GM12865 (cell line): ENCODE results near the gene CRYBA4.

Source experiments
- DNase-seq: peaks from one replicate; pipeline ENCODE4 v3.0.0; 2010; ENCODE audit warnings: low read depth
- H3K4me3 ChIP-seq: 2 replicates; pipeline ENCODE4 v1.5.1; 2011; ENCODE audit warnings: mild to moderate bottlenecking, low read depth, low read length, control low read depth
- TF ChIP-seq, protein P1 (sequence below): IDR thresholded peaks from 2 replicates; pipeline ENCODE4 v1.5.1; 2011; ENCODE audit warnings: low read length, control low read depth, low read depth, inconsistent platforms; ENCODE audit not compliant: insufficient read depth; ENCODE audit errors: missing control alignments

Gene CRYBA4

GRCh38 chr22:26621663-26622062, at the start of gene CRYBA4:
CRYBA4 (plus strand) TSS chr22:26621963; CDS start chr22:26622597, 634 bp downstream.
- no peak within 1 kb of the TSS for H3K4me3 ChIP-seq
- DNase-seq: no peak
- TF ChIP-seq, protein P1, sequence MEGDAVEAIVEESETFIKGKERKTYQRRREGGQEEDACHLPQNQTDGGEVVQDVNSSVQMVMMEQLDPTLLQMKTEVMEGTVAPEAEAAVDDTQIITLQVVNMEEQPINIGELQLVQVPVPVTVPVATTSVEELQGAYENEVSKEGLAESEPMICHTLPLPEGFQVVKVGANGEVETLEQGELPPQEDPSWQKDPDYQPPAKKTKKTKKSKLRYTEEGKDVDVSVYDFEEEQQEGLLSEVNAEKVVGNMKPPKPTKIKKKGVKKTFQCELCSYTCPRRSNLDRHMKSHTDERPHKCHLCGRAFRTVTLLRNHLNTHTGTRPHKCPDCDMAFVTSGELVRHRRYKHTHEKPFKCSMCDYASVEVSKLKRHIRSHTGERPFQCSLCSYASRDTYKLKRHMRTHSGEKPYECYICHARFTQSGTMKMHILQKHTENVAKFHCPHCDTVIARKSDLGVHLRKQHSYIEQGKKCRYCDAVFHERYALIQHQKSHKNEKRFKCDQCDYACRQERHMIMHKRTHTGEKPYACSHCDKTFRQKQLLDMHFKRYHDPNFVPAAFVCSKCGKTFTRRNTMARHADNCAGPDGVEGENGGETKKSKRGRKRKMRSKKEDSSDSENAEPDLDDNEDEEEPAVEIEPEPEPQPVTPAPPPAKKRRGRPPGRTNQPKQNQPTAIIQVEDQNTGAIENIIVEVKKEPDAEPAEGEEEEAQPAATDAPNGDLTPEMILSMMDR: no peak

GRCh38 chr22:26573026-26573662, 48.6 kb upstream of the CRYBA4 start:
- DNase-seq: no peak
- no peak overlapping the region for H3K4me3 ChIP-seq
- TF ChIP-seq, protein P1: no peak

- H3K4me3 ChIP-seq: no peak overlapping the region
- TF ChIP-seq, protein P1: no peak
- no peak for DNase-seq
These were observed 47.6 kb upstream of the CRYBA4 start for GRCh38 chr22:26574001-26574723.

DNA sequence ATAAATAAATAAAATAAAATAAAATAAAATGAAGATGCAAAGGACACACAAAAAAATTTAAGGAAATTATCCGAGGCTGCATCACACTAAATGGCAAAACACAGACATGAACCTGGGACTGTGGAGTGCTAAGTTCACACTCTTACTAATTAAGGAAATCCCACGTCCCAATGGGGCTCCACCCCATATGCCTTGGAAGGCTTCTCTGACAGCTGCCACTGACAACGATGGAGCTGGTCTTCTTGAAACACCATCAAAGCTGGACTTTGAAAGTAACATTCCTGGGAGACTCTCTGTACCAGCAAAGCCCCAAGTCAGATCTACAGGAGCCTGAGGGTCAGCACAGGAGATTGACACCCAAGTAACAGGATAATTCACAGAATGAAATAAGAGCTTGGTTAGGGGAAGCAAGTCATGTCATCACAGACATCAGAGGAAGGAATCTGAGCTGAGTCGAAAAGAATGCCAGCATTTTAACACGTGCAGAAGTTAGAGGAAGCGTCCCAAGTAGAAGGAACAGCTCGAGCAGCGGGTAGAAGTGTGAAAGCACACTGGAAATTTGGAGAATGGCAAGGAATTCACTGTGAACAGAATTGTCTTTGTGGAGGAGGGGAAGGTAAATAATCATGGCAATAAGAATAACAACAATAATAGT, 45.6 kb upstream of the CRYBA4 start:
- no peak for DNase-seq
- TF ChIP-seq, protein P1: no peak
- H3K4me3 ChIP-seq: no peak overlapping the region

DNA sequence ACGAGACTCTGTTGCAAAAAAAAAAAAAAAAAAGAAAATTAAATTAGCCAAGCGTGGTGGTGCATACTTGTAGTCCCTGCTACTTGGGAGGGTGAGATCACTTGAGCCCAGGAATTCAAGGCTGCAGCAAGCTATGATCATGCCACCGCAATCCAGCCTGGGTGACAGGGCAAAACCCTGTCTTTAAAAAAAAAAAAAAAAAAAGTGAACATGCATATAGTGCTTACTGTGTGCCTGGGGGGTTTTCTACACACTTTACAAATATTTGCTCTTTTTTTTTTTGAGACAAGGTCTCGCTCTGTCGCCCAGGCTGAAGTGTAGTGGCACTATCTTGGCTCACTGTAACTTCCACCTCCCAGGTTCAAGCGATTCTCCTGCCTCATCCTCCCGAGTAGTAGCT, 44.7 kb upstream of the CRYBA4 start:
- no peak overlapping the region for H3K4me3 ChIP-seq
- DNase-seq: no peak
- TF ChIP-seq, protein P1: no peak

DNA sequence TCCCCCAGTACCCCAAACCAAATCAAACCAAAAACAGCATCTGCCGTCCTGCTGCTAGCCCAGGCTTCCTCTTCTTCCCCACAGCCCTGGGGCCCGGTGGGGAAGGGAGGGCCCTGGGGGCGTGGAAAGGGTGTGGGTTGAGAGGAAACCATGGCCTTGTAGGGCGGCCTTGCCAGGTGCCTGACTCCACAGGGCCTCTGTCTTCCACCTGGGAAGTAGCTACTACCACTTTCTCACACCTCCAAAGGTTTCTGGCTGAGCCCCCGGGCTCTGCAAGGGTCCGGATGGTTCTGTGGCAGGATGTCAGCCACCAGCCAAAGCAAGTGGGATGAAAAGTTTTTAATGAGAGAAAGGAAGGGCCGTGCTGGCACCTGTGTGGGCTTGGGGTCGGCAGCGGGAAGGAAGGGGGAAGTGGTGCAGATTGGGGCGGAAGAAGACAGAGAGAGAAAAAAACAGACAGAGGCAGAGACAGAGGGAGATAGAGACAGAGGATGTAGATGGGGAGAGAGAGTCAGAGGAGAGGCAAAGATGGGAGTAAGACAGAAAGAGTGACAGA, 42.4 kb upstream of the CRYBA4 start:
- H3K4me3 ChIP-seq: peak overlapping the region; percentile 27
- TF ChIP-seq, protein P1: no peak
- DNase-seq: peak; percentile 73
